RCC 7860 (cell line): ENCODE measurements around the gene WWC2.
A peak's percentile ranks its signal among the peaks of the same experiment; 100 is the strongest.

Experiments
- DNase-seq: peaks from one replicate; pipeline ENCODE4 v3.0.0-alpha.2; 2015; ENCODE audit warnings: low spot score
- FAIRE-seq: peaks from 2 replicates; lab custom pipeline; 2012; peaks lifted over from hg19 to GRCh38; lab: Jason Lieb, UNC

Gene WWC2

DNA sequence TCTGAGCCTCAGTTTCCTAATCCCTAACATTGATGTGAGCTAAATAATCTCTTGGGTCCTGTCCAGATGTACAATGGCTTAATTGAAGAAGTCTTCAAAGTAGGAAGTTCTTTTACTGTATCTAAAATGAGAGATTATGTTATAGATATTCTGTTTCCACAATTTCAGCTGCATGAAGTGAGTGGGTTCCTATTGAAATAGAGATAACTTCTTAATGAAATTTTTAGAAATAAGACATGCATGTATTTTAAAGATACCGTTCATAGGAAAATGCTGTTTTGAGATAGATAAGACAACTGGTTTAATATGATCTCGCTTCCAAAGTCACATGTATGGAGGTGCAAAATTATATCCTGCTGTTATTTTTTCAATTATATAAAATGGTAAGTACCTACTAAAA is 149.1 kb downstream of the WWC2 start:
- DNase-seq (no peak), FAIRE-seq (no peak)

GRCh38 chr4:183249854-183250253 is 150.8 kb downstream of the WWC2 start:
- FAIRE-seq, result no peak
- DNase-seq, result no peak

- no peak for FAIRE-seq
These were observed 151.8 kb downstream of the WWC2 start for GRCh38 chr4:183250831-183251230.

GRCh38 chr4:183252959-183253358 is 153.9 kb downstream of the WWC2 start:
- DNase-seq (no peak), FAIRE-seq (no peak)

More at GRCh38 chr4:183250831-183251230, 151.8 kb downstream of the WWC2 start:
- DNase-seq, result no peak

DNA sequence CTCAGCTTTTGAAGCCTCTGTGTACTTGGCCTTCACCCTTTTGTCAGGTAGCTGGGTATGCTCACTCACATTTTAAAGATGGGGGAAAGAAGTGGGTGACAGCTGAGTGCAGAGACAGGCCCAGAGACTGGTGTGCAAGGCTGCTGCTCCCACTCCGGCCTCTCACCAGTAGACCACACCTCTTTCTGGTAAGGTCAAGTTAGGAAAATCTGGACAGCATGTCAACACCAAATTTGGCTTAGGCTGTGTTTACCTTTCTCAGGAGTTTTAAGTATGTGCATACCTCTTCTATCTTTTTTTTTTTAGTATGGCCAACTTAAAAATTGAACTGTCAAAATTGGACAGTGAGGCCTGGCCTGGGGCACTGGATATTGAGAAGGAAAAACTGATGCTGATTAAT is 154.4 kb downstream of the WWC2 start:
- DNase-seq (no peak), FAIRE-seq (no peak)

- FAIRE-seq (no peak), DNase-seq (no peak)
These were observed 155.1 kb downstream of the WWC2 start for GRCh38 chr4:183254162-183254561.

- DNase-seq (no peak), FAIRE-seq (no peak)
These were observed 156.4 kb downstream of the WWC2 start for GRCh38 chr4:183255487-183255886.

DNA sequence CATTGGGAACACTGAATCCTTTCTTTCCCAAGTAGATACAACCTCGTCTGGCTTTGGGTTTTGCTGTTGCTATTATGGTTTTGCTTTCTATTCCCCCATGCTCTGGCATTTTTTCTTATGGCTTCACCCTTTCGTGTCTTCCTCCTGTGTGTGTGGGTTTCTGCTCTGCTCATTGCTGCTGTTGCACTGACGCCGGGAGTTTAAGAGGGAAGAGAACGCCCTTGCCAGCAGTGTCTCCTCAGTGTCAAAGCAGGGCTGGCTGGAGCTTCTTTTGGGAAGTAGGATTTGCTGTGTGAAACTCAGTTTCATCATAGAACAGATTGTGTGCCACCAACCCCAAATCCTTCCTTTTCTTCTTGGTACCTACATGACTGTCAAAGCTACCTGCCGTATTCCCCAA is 157.3 kb downstream of the WWC2 start:
- DNase-seq, result no peak
- no peak for FAIRE-seq

- DNase-seq (no peak), FAIRE-seq (no peak)
These were observed 157.8 kb downstream of the WWC2 start for GRCh38 chr4:183256756-183257385.

DNA sequence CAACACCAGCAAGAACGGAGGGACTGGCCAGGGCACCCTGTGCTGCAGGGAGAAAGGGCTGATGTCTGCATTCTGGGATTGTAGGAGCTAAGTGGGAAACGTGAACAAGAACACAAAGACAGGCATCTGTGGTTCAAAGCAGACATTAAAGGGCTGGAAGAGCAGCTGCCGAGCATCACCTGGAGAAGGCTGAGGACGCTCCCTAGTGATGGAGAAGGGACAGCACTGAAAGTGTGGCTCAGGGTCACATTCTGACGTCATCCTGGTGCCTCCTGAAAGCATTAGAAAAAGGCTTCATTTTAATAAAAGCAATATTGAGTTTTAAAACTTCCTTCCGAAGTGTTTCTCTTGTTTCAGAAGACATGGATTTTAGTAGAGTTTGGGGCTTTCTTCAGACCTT is 158.8 kb downstream of the WWC2 start:
- no peak for FAIRE-seq
- no peak for DNase-seq

DNA sequence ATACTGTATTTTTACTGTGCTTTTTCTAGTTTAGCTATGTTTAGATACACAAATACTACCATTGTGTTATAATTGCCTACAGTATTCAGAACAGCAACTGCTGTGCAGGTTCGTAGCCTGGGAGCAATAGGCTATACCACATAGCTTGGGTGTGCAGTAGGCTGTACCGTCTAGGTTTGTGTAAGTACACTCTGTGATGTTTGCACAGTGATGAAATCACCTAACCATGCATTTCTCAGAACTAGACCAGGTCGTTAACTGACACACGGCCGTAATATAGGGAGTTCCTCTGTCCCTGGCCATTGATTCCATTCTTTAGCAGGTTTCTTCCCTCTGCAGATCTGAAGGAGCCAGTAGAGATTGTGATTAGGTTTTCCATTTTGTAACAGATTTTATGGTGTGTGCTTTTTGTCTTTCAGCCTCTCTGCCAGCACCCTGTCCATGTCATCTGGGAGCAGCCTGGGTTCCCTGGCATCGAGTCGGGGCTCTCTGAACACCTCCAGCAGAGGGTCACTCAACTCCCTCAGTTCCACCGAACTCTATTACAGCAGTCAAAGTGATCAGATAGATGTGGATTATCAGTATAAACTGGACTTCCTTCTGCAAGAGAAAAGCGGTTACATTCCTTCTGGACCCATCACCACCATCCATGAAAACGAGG is 161.6 kb downstream of the WWC2 start:
- FAIRE-seq (no peak), DNase-seq (no peak)

GRCh38 chr4:183261953-183262775 is 163.1 kb downstream of the WWC2 start:
- no peak for FAIRE-seq
- DNase-seq, result peak; percentile 38

DNA sequence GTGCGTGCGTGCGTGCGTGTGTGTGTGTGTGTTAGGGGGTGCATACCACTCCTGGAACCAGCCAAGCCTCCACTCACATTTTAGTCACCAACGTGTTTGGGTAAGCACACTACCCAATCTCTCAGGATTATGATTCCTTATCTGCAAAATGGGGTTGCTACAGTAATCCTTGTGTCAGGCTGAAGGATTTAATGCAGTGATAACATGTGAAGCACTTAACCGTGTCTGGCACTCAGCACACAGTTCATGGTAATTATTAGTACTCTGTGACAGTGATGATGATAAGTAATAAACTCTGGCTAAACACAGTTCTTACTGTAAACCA is 163.7 kb downstream of the WWC2 start:
- FAIRE-seq, result no peak
- DNase-seq, result no peak

- FAIRE-seq, result no peak
- no peak for DNase-seq
These were observed 164.8 kb downstream of the WWC2 start for GRCh38 chr4:183263787-183264386.

DNA sequence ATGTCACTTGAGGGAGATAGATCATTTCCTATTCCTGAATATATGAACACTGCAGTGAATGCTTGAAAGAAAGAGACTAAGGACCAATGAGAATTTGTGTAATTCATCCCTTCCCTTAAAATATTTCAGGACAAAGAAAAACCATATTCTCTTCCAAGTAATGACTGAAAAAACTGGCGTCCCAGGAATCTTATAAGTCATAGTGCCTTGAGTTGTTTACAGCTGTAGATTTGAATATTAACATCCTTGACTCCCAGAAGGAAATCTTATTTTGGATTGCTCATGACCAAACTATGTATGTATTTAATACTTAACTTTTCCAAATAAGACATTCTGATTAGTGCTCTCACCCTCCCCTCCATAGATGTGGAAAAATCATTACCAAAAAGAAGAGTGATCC is 165.6 kb downstream of the WWC2 start:
- no peak for DNase-seq
- no peak for FAIRE-seq

GRCh38 chr4:183266371-183266770 is 167.3 kb downstream of the WWC2 start:
- no peak for FAIRE-seq
- DNase-seq, result no peak

GRCh38 chr4:183268556-183268955 is 169.5 kb downstream of the WWC2 start:
- no peak for DNase-seq
- no peak for FAIRE-seq

DNA sequence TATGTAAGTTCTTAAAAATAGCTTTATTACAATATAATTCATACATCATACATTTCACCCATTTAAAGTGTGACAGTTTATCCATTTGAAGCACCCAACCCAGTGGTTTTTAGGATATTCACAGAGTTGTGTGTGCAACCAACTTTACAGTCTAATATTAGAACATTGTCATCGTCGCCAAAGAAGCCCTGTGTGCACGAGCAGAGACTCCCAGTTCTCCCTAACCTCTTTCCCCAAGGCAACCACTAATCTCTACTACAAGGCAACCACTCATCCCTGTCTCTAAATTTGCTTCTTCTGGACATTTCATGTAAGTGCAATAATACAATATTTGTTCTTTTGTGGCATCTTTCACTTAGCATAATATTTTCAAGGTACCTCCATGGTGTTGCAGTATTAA is 173.3 kb downstream of the WWC2 start:
- no peak for FAIRE-seq
- no peak for DNase-seq

DNA sequence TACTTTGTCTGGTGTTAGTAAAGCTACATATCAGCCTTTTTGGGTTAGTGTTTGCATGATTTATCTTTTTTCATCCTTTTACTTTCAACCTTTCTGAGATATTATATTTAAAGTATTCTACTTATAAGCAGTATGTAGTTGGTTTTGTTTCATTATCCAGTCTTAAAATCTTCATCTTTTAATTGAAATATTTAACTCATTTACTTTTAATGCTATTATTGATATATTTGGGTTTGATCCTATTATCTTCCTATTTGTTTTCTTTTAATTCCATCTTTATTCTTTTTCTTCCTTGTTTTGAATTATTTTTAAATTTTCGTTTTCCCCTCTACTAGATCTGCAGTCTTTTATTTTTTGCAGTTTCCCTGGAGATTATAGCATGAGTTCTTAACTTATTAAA is 177.0 kb downstream of the WWC2 start:
- DNase-seq (no peak), FAIRE-seq (no peak)

DNA sequence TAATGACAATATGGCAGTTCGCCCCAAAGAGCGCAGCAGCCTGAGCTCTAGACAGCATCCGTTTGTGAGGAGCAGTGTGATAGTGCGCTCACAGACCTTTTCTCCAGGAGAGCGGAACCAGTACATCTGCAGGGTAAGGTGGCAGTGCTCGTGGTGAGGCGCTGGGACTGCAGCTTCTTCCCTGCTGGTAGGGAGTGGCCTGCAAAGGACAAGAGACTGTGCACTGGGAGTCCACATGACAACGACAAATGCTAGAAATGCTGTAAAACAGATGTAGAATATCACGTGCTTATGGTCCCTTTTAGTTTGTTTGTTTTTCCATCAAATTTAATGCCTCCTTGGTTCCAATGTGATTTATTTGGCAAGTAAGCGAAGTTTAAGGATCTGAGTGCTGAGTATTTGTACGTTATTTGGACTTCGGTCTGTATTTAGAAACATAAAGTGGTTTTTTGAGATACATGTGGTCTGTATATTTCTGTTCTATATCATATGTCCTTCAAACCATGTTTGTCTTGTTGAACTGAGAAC is 185.3 kb downstream of the WWC2 start:
- FAIRE-seq (no peak), DNase-seq (no peak)

DNA sequence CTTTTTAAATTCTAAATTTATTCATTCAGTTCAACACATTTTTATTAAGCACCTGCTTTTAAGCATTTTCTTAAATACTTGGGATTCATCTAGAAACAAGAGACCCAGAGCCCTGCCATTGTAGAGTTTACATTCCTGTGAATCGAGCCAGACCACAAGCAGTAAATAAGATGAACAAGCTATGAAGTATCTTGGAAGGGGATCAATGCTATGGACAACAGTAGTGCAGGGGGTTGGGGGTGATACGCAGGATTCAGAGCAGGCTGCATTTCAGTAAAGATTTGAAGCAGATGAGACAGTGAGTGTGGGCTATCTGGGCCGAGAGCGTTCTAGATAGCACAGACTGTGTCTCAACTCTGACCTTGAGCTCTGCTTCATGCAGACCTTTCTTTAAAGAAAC is 185.9 kb downstream of the WWC2 start:
- DNase-seq (no peak), FAIRE-seq (no peak)

DNA sequence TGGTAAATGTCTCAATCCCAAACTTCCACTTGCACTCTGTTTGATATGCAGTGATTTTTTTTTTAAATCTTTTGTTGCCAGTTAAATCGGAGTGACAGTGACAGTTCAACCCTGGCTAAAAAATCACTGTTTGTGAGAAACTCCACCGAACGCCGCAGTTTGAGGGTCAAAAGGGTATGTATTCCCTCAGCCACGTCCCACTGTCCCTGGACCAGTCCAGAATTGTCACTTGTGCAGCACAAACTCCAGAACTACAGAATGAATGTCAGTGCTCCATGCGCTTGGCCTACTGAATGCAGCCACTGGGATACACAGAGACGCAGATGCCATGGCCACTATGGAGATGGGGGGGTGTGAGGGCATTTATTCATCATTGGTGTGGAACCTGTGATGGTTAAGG is 186.8 kb downstream of the WWC2 start:
- FAIRE-seq (no peak), DNase-seq (no peak)
